Kidney (tissue), 14 donors: ENCODE measurements around the gene NGB. TPM values are rescaled to one million over a fixed set of nuclear protein-coding genes. Genes with fewer than 3 reads are reported as not detected.

Source experiments
- DNase-seq, 5 donors: peaks; one replicate each; pipeline ENCODE4 v3.0.0-alpha.2; 2013 to 2020
- FAIRE-seq: peaks from 2 replicates; lab custom pipeline; 2012; peaks lifted over from hg19 to GRCh38; lab: Jason Lieb, UNC
- H3K27ac ChIP-seq, 2 donors: one replicate each; pipeline ENCODE4 v1.7.0; 2013; ENCODE audit warnings: low read depth in 2 of 2, low read length in 2 of 2, inconsistent platforms in 1 of 2
- H3K27me3 ChIP-seq: one replicate; pipeline ENCODE4 v1.7.1; 2013; ENCODE audit warnings: low read length, inconsistent platforms; ENCODE audit not compliant: control insufficient read depth, insufficient read depth
- H3K36me3 ChIP-seq, 3 donors: one replicate each; pipeline versions ENCODE4 v1.7.0 to v1.7.1; 2013; ENCODE audit warnings: low read length in 3 of 3, control low read depth in 1 of 3, inconsistent platforms in 1 of 3; ENCODE audit not compliant: insufficient read depth in 3 of 3, control insufficient read depth in 2 of 3
- H3K4me1 ChIP-seq, 3 donors: one replicate each; pipeline versions ENCODE4 v1.7.0 to v1.7.1; 2013; ENCODE audit warnings: low read length in 3 of 3, inconsistent platforms in 1 of 3, low read depth in 1 of 3; ENCODE audit not compliant: control insufficient read depth in 2 of 3, insufficient read depth in 2 of 3
- H3K4me3 ChIP-seq, 3 donors: one replicate each; pipeline versions ENCODE4 v1.7.0 to v1.8.1; 2013; ENCODE audit warnings: low read length in 3 of 3, control low read depth in 1 of 3, inconsistent platforms in 1 of 3
- H3K9ac ChIP-seq, 3 donors: one replicate each; pipeline versions ENCODE4 v1.7.0 to v1.7.1; 2013; ENCODE audit warnings: low read length in 3 of 3, control low read depth in 1 of 3, inconsistent platforms in 1 of 3
- H3K9me3 ChIP-seq, 3 donors: one replicate each; pipeline versions ENCODE4 v1.7.0 to v1.7.1; 2013; ENCODE audit warnings: low read length in 3 of 3, control low read depth in 1 of 3, inconsistent platforms in 1 of 3; ENCODE audit not compliant: control insufficient read depth in 2 of 3, insufficient read depth in 1 of 3
- CTCF ChIP-seq: IDR thresholded peaks from 3 replicates; pipeline ENCODE4 v1.5.1; 2012; ENCODE audit warnings: mild to moderate bottlenecking, moderate library complexity, borderline replicate concordance; ENCODE audit not compliant: insufficient read depth; ENCODE audit errors: extremely low read depth
- intact Hi-C: fragments of 100-400 bp; cut with DNase I; formaldehyde crosslinking; loops from one replicate; pipeline ENCODE4 v1.11.1; 2022
- polyA plus RNA-seq: library from polyadenylated mRNA; stranded (reverse); fragments of 350-450 nt; fragmentation: Illumina TruSeq; extraction: RNeasy Lipid Tissue Mini Kit (QIAGEN cat#74804); gene quantifications from one replicate; pipeline ENCODE4 v1.2.3, GENCODE V29; 2014; ENCODE audit warnings: low read depth, low replicate concordance; ENCODE audit not compliant: insufficient read depth
- total RNA-seq: library from RNA; stranded (reverse); fragmentation: NEBNext Ultra II Directional; extraction: Animal tissue kit (Norgen Biotek cat#: 25700); gene quantifications from one replicate; pipeline ENCODE4 v1.2.1, GENCODE V29; 2021
- donor health status: control.
- donor health status: control.
- donor health status: control.
- donor health status: control.
- donor health status: control.
- donor health status: DM: yes; HTN: yes; CAD: no.
- donor health status: Normal renal cell carcinoma (clear cell type).

The NGB gene
- total and polyA plus RNA-seq, 2 donors from 2014 or later: not detected

- Histone ChIP-seq H3K36me3 (peaks cover 5 to 26% (median 20%) of the 10 kb centered on the region in 3 donors), H3K27me3 (no peaks in the 10 kb centered on the region), H3K9me3 (no peaks in the 10 kb centered on the region), H3K4me1 (peaks cover 0 to 2% (median 0%) of the 10 kb centered on the region in 3 donors), H3K27ac (no peak overlapping the region), H3K9ac (no peak overlapping the region), H3K4me3 (no peak overlapping the region)
- FAIRE-seq (no peak), DNase-seq (no peak)
- intact Hi-C loops: no loop called here
- no peak for TF ChIP-seq CTCF
These were observed 25.9 kb upstream of the NGB start for GRCh38 chr14:77296906-77297305.

DNA sequence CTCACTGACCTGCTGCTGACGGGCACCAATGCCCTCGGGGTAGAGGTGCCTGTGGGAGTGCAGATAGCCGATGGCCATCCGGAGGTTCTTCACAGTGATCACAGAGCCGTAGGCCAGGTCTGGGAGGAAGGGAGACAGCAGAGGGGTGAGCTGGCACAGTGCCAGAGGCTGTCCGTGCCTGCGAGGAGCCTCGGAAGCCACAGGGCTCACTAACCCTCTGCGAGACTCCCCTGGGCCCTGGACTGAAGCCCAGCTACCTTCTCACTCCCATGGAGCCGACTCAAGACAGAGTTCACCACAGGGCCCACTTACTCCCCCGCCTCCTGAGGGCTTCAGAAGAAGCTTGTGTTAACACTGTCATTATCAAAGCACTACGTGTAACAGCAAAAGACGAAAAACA, 25.1 kb upstream of the NGB start:
- H3K27ac ChIP-seq: no peak overlapping the region
- DNase-seq (no peak), FAIRE-seq (no peak)
- H3K36me3 ChIP-seq: peaks cover 5 to 26% (median 20%) of the 10 kb centered on the region in 3 donors
- H3K4me3 ChIP-seq: no peak overlapping the region
- H3K4me1 ChIP-seq: no peaks in the 10 kb centered on the region
- intact Hi-C loops: no loop called here
- no peak overlapping the region for H3K9ac ChIP-seq
- no peaks in the 10 kb centered on the region for H3K27me3 ChIP-seq
- no peaks in the 10 kb centered on the region for H3K9me3 ChIP-seq
- TF ChIP-seq CTCF: no peak

DNA sequence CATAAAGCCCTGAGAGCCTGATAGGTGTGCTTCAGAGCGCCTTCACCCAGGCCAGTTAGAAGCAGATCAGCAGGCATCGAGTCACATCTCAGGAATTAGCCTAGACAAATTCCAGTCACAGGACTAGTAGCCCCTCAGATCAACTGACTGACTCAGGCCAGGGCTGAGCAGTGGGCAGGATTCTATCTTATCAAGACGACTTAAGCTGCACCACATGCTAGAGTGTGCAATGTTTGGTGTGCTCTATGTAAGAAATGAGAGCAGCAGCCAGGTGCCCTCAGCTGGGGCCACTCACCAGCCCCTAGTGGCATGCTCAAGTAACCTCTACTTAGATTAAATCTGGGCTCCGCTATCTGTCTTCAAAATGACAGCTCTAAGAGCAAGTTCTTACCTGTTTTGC, 19.7 kb upstream of the NGB start:
- Histone ChIP-seq H3K27me3 (no peaks in the 10 kb centered on the region), H3K27ac (no peak overlapping the region), H3K9ac (no peak overlapping the region), H3K4me1 (no peaks in the 10 kb centered on the region), H3K36me3 (peaks cover under 1 to 27% (median 17%) of the 10 kb centered on the region in 3 donors), H3K9me3 (no peaks in the 10 kb centered on the region), H3K4me3 (no peak overlapping the region)
- DNase-seq (no peak), FAIRE-seq (no peak)
- intact Hi-C loops: no loop called here
- no peak for TF ChIP-seq CTCF

GRCh38 chr14:77286576-77286975, 15.6 kb upstream of the NGB start:
- no peak overlapping the region for H3K4me3 ChIP-seq
- intact Hi-C loops: no loop called here
- no peaks in the 10 kb centered on the region for H3K9me3 ChIP-seq
- peaks cover 0 to 40% (median 31%) of the 10 kb centered on the region in 3 donors for H3K36me3 ChIP-seq
- no peak for FAIRE-seq
- H3K4me1 ChIP-seq: no peaks in the 10 kb centered on the region
- no peak for TF ChIP-seq CTCF
- H3K9ac ChIP-seq: no peak overlapping the region
- no peak for DNase-seq
- H3K27ac ChIP-seq: no peak overlapping the region
- H3K27me3 ChIP-seq: no peaks in the 10 kb centered on the region
